Stimulated activated CD8-positive, alpha-beta memory T cell treated with anti-CD3 and anti-CD28 coated beads, Interleukin-7, amount 100 ng/mL, for 4 hours (primary cell): ENCODE measurements around the gene PINK1.

Source experiments
- DNase-seq, 2 donors: peaks; one replicate each; pipeline ENCODE4 v3.0.0-alpha.2; 2020; ENCODE audit warnings: low read depth in 2 of 2

The PINK1 gene

GRCh38 chr1:20610970-20611369, 22.3 kb upstream of the PINK1 start:
- DNase-seq, result no peak

DNA sequence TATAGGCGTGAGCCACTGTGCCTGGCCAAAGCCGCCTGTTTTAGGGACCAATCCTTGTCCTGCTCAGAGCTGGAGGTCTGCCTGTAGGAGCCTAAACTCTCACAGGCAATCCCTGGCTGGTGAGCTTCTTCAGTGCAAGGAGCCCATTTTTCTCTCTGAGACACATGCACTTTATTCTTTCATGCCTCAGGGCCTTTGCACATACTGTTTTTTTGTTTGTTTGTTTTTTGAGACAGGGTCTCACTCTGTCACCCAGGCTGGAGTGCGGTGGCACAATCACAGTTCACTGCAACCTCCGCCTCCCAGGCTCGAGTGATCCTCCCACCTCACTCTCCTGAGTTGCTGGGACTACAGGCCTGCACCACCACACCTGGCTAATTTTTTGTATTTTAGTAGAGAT, 21.6 kb upstream of the PINK1 start:
- no peak for DNase-seq

DNA sequence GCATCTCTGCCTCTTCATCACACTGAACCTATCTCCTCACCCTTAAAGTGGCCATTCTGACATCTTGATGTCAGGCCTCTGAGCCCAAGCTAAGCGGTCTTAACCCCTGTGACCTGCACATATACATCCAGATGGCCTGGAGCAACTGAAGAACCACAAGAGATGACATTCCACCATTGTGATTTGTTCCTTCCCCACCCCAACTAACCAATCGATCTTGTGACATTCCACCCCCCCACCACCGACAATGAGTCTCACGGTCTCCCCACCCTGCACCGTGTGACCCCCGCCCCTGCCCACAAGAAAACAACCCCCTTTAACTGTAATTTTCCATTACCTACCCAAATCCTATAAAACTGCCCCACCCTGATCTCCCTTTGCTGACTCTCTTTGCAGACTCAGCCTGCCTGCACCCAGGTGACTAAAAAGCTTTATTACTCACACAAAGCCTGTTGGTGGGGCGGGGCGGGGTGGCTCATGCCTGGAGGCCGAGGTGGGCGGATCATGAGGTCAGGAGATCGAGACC, 21.0 kb upstream of the PINK1 start:
- DNase-seq, result no peak

DNA sequence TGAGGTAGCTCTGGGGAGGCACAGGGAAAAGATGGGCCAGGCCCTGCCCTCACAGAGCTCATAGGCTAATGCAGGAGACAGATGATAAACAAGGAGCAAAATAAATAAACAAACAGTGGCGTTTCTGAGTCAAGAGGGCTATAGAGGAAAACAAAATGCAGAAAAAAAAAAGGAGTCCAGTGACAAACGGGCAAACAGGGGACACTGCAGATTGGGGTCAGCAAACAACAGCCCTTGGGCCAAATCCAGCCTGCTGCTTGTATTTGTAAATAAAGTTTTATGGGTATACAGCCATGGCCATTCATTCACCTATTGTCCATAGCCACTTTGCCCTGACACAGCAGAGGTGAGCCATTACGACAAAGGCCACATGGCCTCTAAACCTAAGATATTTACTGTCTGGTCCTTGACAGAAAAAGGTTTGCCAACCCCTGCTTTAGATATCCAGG, 19.1 kb upstream of the PINK1 start:
- no peak for DNase-seq

- no peak for DNase-seq
Observed at GRCh38 chr1:20615946-20616846, 17.1 kb upstream of the PINK1 start.

DNA sequence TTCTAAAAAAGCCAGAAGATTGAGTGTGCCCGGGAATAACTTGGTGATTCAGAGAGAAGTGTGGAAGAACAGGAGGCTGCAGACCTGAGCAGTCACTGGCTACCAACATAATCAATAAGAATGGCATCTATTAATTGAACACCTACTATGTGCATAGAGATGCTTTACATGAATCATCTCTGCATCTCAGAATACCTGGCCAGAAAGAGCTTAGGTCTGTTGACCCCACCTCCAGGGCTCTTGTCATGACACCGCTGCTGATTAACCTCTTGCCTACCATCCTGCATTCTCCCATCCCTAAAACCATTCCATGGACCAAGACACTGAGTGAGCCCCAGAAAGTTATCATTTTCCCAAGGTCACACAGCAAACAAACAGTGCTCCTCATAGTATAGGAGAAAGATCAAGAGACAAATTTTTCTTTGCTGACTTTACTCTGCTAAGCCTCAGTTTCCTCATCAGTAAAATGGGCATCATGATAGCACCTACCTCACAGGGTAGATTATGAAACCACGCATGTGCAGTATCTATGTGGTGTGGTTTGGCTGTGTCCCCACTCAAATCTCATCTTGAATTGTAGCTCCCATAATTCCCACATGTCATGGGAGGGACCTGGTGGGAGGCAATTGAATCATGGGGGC, 16.3 kb upstream of the PINK1 start:
- no peak for DNase-seq

DNA sequence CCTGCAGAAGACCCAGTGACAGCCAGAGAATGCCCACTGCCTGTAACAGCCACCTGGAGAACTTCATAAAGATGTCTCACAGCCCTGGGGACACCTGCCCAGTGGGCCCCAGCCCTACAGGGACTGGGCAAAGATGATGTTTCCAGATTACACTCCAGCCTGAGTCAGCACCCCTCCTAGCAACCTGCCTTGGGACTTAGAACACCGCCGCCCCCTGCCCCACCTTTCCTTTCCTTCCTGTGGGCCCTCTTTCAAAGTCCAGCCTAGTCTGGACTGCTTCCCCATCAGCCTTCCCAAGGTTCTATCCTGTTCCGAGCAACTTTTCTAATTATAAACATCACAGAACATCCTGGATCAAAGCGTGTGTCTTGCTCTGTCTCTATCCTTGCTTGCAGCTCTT, 14.7 kb upstream of the PINK1 start:
- no peak for DNase-seq

DNA sequence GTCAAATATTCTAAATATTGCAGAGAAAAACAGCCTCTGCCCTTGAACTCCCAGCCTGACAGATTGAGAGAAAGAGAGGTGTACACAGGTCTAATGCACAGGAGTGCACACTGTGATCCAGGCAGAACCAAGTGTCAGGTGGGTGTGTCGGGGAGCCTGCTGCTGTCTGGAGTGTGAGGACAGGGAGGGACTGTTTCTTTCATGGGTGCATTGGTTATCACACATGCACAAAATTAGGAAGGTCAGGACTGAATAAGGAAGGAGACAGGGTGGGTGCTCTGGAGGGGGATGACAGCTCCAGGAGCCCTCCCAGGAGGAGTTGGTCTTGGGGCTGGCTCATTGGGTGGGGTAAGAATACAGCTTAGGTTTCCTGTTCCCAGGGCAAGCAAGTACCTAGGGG, 13.3 kb upstream of the PINK1 start:
- DNase-seq, result no peak

GRCh38 chr1:20621012-20621411, 12.2 kb upstream of the PINK1 start:
- DNase-seq, result no peak

GRCh38 chr1:20624709-20625108, 8.5 kb upstream of the PINK1 start:
- no peak for DNase-seq

DNA sequence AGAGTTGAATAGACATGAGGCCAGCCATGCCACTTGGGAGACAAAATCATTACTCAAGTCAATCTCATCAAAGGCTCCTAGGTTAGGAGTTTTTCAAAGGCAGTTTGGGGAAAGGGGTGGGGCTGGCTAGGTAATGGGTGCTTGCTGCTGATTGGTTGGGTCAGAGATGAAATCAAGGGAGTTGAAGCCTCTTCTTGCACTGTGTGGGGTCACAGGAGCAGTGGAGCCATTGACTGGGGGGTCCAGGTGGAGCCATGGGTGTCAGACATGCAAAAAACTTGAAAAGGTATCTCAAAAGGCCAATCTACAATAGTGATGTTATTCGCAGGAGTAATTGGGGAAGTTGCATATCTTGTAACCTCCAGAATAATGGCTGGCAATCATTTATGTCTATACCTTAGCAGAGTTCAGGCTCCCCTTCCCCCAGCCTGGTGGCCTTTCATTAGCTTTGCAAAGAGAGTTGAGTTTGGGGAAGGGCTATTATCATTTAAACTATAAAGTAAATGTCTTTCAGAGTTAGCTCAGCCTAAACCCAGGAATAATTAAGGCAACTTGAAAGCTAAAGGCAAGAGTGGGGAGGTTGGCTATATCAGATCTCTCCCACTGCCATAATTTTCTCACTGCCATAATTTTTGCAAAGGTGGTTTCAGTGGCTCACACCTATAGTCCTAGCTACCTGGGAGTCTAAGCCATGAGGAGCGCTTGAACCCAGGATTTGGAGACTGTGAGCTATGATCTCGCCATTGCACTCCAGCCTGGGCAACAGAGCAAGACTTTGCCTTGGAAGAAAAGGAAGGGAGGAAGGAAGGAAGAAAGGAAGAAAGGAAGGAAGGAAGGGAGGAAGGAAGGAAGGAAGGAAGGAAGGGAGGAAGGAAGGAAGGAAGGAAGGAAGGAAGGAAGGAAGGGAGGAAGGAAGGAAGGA, 7.8 kb upstream of the PINK1 start:
- DNase-seq, result no peak

DNA sequence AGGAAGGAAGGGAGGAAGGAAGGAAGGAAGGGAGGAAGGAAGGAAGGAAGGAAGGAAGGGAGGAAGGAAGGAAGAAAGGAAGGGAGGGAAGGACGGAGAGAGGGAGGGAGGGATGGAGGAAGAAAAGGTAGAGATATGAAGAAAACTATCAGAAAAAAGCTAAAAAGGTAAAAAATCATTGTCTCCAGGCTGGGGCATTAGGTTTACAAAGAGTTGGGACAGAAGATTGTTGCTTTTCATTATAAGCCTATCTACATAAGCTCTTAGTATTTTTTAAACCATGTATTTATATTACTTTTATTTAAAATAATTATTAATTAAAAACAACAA, 7.2 kb upstream of the PINK1 start:
- no peak for DNase-seq

GRCh38 chr1:20626524-20626923, 6.7 kb upstream of the PINK1 start:
- no peak for DNase-seq

GRCh38 chr1:20630729-20631128, 2.5 kb upstream of the PINK1 start:
- no peak for DNase-seq

- no peak for DNase-seq
Observed at GRCh38 chr1:20632386-20632785, 872 bp upstream of the PINK1 start.

- DNase-seq, result no peak
Observed at GRCh38 chr1:20634065-20634593, 871 bp downstream of the PINK1 start.

DNA sequence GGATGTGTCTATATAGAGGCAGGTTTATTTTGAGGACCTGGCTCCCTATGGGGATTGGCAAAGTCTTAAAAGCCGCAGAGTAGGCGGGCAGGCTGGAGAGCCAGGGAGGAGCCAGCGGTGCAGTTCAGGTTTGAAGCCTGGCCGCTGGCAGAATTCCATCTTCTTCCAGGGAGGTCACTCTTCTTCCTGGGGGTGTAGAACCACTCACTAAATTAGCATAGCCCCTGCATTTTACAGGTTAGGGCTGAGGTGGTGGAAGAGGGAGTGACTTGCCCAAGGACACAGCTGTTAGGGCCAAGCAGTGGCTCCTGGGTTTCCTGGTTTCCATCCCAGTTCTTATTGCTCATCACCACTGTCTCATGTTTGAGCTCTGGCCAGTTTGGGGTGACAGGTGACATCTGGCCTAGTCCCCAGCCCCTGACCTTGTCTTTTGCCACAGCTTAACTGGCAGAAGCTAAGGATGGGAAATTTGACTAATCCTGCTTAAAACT, 1.4 kb downstream of the PINK1 start:
- DNase-seq, result no peak

GRCh38 chr1:20636785-20637347, 3.6 kb downstream of the PINK1 start:
- no peak for DNase-seq

DNA sequence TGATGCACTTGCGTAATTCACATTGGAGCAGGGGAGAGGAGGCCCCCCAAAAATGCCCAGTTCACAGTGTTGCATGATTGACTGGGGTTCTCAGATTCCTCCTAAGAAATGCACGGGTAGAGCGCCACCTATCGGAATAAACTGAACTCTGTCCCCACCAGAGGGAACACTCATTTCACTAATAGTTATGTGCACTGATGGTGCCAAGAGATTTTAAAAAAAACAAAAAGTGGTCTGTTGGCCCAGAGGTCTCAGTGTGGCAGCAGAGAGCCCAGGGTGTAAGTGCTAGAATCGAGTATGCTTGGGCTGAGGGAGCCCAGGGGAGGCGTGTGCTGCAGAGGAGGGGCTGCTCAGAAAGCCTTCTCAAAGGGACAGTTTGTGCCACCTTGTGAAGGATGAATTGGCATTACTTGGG, 6.9 kb downstream of the PINK1 start:
- DNase-seq, result peak; percentile 32 to 38

DNA sequence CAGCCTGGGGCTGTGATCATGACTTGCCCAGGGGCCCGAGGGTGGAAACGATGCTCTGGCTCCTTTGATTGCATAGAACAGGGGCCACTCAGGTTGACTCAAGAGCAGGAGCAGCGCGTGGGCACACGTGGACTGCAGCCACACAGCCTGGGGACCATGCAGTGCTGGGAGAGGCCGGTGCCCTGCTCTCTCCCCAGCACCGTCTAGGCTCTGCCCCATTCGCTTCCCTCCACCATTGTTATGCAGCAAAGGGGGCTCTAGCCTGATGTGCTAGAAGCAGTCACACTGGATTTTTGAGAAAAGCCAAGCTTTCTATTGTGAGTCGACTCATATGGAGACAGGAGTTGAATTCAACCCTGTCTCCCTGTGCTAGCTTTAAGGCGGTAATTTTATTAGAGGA, 8.7 kb downstream of the PINK1 start:
- no peak for DNase-seq

- no peak for DNase-seq
Observed at GRCh38 chr1:20643080-20643479, 9.8 kb downstream of the PINK1 start.
